HG03520 (cell line): ENCODE measurements around the gene TOX2.

ENCODE experiments used
- ATAC-seq: cut with Tn5 transposase; IDR thresholded peaks from one replicate; pipeline ENCODE4 v1.9.1; 2021; ENCODE audit warnings: mild to moderate bottlenecking, moderate library complexity; ENCODE audit not compliant: unreplicated experiment

Gene TOX2

GRCh38 chr20:44073011-44073674 is 158.5 kb downstream of the TOX2 start:
- no peak for ATAC-seq

GRCh38 chr20:44073675-44074071 is 159.0 kb downstream of the TOX2 start:
- ATAC-seq, result no peak

GRCh38 chr20:44074252-44075151 is 159.8 kb downstream of the TOX2 start:
- no peak for ATAC-seq

GRCh38 chr20:44075191-44075949 is 160.7 kb downstream of the TOX2 start:
- ATAC-seq, result no peak

- no peak for ATAC-seq
These were observed 161.2 kb downstream of the TOX2 start for GRCh38 chr20:44075950-44076232.

- ATAC-seq, result no peak
These were observed 164.6 kb downstream of the TOX2 start for GRCh38 chr20:44079291-44079690.

GRCh38 chr20:44080064-44080463 is 165.4 kb downstream of the TOX2 start:
- no peak for ATAC-seq

- peak; percentile 69 for ATAC-seq
These were observed 166.1 kb downstream of the TOX2 start for GRCh38 chr20:44080646-44081267.

GRCh38 chr20:44081476-44081875 is 166.8 kb downstream of the TOX2 start:
- no peak for ATAC-seq

GRCh38 chr20:44081888-44082287 is 167.2 kb downstream of the TOX2 start:
- ATAC-seq, result no peak

GRCh38 chr20:44083220-44083933 is 168.7 kb downstream of the TOX2 start:
- ATAC-seq, result no peak

GRCh38 chr20:44084439-44084838 is 169.8 kb downstream of the TOX2 start:
- ATAC-seq, result no peak

- no peak for ATAC-seq
These were observed 170.2 kb downstream of the TOX2 start for GRCh38 chr20:44084891-44085290.

GRCh38 chr20:44085616-44086434 is 171.2 kb downstream of the TOX2 start:
- no peak for ATAC-seq

GRCh38 chr20:44087051-44087856 is 172.6 kb downstream of the TOX2 start:
- no peak for ATAC-seq

GRCh38 chr20:44087857-44088120 is 173.1 kb downstream of the TOX2 start:
- ATAC-seq, result no peak

- ATAC-seq, result peak; percentile 58
These were observed 175.5 kb downstream of the TOX2 start for GRCh38 chr20:44089987-44090674.

- ATAC-seq, result no peak
These were observed 176.4 kb downstream of the TOX2 start for GRCh38 chr20:44091026-44091425.
